ENCODE results near the gene CALHM3.

The CALHM3 gene

GRCh38 chr10:103451831-103452505 lies 27.1 kb downstream of the CALHM3 start, which contains the start of gene CALHM2:
Gene CALHM2 (minus strand): TSS chr10:103452370. CDS start chr10:103449941, 2,429 bp downstream.
- Histone ChIP-seq H3K36me3 (ENCODE audit: control insufficient read depth, insufficient read depth, low read length) (peaks cover 16% of the 10 kb centered on the region), H3K27me3 (replicated peaks; ENCODE audit: control insufficient read depth, insufficient read depth, low read length) (no peaks in the 10 kb centered on the region), H3K4me3 (replicated peaks; ENCODE audit: low read depth, low read length) (peak within 1 kb of the TSS; percentile 79)
- peak; percentile 67 for DNase-seq (ENCODE audit: extremely low read depth, insufficient read length)
- TF ChIP-seq, protein P1, sequence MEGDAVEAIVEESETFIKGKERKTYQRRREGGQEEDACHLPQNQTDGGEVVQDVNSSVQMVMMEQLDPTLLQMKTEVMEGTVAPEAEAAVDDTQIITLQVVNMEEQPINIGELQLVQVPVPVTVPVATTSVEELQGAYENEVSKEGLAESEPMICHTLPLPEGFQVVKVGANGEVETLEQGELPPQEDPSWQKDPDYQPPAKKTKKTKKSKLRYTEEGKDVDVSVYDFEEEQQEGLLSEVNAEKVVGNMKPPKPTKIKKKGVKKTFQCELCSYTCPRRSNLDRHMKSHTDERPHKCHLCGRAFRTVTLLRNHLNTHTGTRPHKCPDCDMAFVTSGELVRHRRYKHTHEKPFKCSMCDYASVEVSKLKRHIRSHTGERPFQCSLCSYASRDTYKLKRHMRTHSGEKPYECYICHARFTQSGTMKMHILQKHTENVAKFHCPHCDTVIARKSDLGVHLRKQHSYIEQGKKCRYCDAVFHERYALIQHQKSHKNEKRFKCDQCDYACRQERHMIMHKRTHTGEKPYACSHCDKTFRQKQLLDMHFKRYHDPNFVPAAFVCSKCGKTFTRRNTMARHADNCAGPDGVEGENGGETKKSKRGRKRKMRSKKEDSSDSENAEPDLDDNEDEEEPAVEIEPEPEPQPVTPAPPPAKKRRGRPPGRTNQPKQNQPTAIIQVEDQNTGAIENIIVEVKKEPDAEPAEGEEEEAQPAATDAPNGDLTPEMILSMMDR (IDR thresholded peaks at IDR 0.05; ENCODE audit: insufficient read depth, low read length, poor library complexity, severe bottlenecking) = no peak

- no peaks in the 10 kb centered on the region for H3K27me3 ChIP-seq (replicated peaks; ENCODE audit: control insufficient read depth, insufficient read depth, low read length)
- TF ChIP-seq, protein P1 (IDR thresholded peaks at IDR 0.05; ENCODE audit: insufficient read depth, low read length, poor library complexity, severe bottlenecking) = no peak
- H3K36me3 ChIP-seq (ENCODE audit: control insufficient read depth, insufficient read depth, low read length) = peaks cover 21% of the 10 kb centered on the region
- DNase-seq (ENCODE audit: extremely low read depth, insufficient read length) = no peak
- H3K4me3 ChIP-seq (replicated peaks; ENCODE audit: low read depth, low read length) = peak overlapping the region; percentile 79
Measured at GRCh38 chr10:103451091-103451813, 27.8 kb downstream of the CALHM3 start.

DNA sequence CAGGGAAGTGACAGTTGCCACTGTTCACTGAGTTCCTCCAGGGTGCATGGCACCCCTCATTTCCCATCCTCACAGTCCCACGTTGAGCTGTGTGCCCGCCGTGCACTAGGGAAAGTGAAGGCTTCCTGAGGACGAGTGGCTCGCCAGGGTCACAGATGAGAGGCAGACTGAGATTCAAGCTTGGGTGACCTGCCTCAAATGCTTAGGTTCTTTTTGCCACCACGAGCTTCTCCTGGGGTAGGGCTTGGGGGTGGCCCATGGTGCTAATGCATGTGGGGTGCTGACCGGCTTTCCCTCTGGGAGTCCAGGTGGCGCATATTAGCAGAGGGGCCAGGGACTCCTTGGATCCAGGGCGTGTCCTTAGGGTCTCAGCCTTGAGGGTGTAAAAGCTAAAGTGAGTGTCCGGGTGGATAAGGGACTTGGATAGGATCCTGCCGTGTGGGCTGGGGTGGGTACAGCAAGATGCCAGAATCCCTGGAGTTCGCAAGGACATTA lies 28.8 kb downstream of the CALHM3 start:
- TF ChIP-seq, protein P1 (IDR thresholded peaks at IDR 0.05; ENCODE audit: insufficient read depth, low read length, poor library complexity, severe bottlenecking) = no peak
- no peak for DNase-seq (ENCODE audit: extremely low read depth, insufficient read length)
- no peaks in the 10 kb centered on the region for H3K27me3 ChIP-seq (replicated peaks; ENCODE audit: control insufficient read depth, insufficient read depth, low read length)
- peak overlapping the region; percentile 79 for H3K4me3 ChIP-seq (replicated peaks; ENCODE audit: low read depth, low read length)
- peaks cover 29% of the 10 kb centered on the region for H3K36me3 ChIP-seq (ENCODE audit: control insufficient read depth, insufficient read depth, low read length)

- Histone ChIP-seq H3K4me3 (replicated peaks; ENCODE audit: low read depth, low read length) (peak overlapping the region; percentile 28), H3K27me3 (replicated peaks; ENCODE audit: control insufficient read depth, insufficient read depth, low read length) (no peaks in the 10 kb centered on the region), H3K36me3 (ENCODE audit: control insufficient read depth, insufficient read depth, low read length) (peaks cover 31% of the 10 kb centered on the region)
- TF ChIP-seq, protein P1 (IDR thresholded peaks at IDR 0.05; ENCODE audit: insufficient read depth, low read length, poor library complexity, severe bottlenecking) = no peak
- no peak for DNase-seq (ENCODE audit: extremely low read depth, insufficient read length)
Measured at GRCh38 chr10:103449208-103450144, 29.6 kb downstream of the CALHM3 start.

DNA sequence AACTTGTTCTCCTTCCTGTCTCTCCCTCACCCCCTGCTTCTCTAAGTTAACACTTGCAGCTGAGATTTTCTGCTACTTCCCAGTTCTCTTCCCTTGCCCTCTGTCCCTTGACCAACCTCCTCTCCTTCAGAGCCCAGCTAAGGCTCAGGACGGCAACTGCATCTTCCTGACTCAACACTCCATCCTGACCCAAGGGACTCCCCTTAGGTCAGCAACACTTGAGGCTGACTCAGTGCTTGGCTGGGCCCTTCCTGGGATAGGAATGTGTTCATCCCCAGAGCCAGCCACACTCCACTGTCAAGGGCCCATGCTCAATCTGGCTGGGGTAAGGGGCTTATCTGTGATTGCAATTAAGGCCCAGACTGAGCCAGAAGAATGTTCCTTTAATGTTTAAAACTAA lies 30.3 kb downstream of the CALHM3 start:
- no peak for DNase-seq (ENCODE audit: extremely low read depth, insufficient read length)
- Histone ChIP-seq H3K4me3 (replicated peaks; ENCODE audit: low read depth, low read length) (peak overlapping the region; percentile 11), H3K36me3 (ENCODE audit: control insufficient read depth, insufficient read depth, low read length) (peaks cover 38% of the 10 kb centered on the region), H3K27me3 (replicated peaks; ENCODE audit: control insufficient read depth, insufficient read depth, low read length) (no peaks in the 10 kb centered on the region)
- TF ChIP-seq, protein P1 (IDR thresholded peaks at IDR 0.05; ENCODE audit: insufficient read depth, low read length, poor library complexity, severe bottlenecking) = no peak

All from GM06990 (cell line).